Measurements from ENCODE around the gene PBX3. TPM values are rescaled to one million over a fixed set of nuclear protein-coding genes. Genes with fewer than 3 reads are reported as not detected.

The PBX3 gene
- total RNA-seq, 2 donors from 2014 or later = 15.1 to 21.1 TPM

DNA sequence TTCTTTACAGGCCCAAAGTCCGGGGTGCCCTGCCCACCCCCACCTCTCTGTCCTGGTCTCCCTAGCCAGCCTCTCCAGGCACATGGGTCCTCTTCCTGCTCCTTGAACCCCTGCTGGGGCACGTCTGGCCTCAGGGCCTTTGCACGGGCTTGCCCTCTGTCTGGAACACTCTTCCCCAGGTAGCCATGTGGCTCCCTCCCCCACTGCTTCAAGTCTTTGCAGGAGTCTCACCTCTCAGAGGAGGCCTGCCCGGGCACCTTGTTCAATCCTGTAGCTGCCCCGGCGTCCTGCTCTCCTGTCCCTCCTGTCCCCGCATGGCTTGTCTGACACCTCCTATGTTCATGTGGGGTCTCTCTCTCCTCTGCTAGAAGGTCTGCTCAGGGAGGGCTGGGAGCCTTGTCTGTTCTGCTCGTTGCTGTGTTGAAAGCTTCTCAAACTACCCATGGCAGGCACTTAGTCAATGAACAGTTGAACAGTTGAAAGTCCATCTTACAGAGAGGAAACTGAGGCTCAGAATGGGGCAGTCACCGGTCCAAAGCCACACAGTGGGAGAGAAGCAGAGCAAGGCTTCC, 241.4 kb downstream of the PBX3 start:
- Histone ChIP-seq H3K36me3 (no peaks in the 10 kb centered on the region), H3K4me1 (no peaks in the 10 kb centered on the region), H3K27ac (no peak overlapping the region), H3K27me3 (no peaks in the 10 kb centered on the region), H3K9ac (ENCODE audit: low read depth in 2 of 2, low read length in 2 of 2) (no peak overlapping the region), H3K4me3 (no peak overlapping the region), H3K9me3 (no peaks in the 10 kb centered on the region)
- TF ChIP-seq, protein P1, sequence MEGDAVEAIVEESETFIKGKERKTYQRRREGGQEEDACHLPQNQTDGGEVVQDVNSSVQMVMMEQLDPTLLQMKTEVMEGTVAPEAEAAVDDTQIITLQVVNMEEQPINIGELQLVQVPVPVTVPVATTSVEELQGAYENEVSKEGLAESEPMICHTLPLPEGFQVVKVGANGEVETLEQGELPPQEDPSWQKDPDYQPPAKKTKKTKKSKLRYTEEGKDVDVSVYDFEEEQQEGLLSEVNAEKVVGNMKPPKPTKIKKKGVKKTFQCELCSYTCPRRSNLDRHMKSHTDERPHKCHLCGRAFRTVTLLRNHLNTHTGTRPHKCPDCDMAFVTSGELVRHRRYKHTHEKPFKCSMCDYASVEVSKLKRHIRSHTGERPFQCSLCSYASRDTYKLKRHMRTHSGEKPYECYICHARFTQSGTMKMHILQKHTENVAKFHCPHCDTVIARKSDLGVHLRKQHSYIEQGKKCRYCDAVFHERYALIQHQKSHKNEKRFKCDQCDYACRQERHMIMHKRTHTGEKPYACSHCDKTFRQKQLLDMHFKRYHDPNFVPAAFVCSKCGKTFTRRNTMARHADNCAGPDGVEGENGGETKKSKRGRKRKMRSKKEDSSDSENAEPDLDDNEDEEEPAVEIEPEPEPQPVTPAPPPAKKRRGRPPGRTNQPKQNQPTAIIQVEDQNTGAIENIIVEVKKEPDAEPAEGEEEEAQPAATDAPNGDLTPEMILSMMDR (IDR thresholded peaks at IDR 0.05) = no peak
- intact Hi-C loops (cut with DNase I) = no loop called here
- no peak for DNase-seq

DNA sequence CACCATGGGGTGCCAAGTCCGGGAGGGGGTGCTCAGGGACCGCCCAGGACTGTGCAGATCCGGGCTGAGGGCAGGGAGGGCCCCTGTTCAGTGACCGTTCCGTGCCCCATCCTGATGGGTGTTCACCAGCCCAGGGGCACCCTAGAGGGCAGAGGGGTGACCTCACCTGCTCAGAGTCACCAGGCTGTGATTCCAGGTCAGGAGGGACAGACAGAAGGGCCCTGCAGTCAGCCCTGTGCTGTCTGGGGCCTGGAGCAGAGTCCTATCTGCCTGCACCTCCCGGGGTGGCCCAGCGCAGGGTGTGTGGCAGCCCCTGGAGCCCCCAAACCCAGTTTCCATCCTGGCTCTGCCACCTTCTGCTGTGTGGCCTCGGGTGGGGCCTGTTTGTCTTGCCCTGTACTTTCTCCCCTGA, 241.9 kb downstream of the PBX3 start:
- Histone ChIP-seq H3K36me3 (no peaks in the 10 kb centered on the region), H3K4me3 (no peak overlapping the region), H3K9ac (ENCODE audit: low read depth in 2 of 2, low read length in 2 of 2) (no peak overlapping the region), H3K27ac (no peak overlapping the region), H3K27me3 (no peaks in the 10 kb centered on the region), H3K4me1 (no peaks in the 10 kb centered on the region), H3K9me3 (no peaks in the 10 kb centered on the region)
- intact Hi-C loops (cut with DNase I) = no loop called here
- no peak for DNase-seq
- TF ChIP-seq, protein P1 (IDR thresholded peaks at IDR 0.05) = no peak

GRCh38 chr9:125989524-125990180, 242.5 kb downstream of the PBX3 start:
- no peak for DNase-seq

DNA sequence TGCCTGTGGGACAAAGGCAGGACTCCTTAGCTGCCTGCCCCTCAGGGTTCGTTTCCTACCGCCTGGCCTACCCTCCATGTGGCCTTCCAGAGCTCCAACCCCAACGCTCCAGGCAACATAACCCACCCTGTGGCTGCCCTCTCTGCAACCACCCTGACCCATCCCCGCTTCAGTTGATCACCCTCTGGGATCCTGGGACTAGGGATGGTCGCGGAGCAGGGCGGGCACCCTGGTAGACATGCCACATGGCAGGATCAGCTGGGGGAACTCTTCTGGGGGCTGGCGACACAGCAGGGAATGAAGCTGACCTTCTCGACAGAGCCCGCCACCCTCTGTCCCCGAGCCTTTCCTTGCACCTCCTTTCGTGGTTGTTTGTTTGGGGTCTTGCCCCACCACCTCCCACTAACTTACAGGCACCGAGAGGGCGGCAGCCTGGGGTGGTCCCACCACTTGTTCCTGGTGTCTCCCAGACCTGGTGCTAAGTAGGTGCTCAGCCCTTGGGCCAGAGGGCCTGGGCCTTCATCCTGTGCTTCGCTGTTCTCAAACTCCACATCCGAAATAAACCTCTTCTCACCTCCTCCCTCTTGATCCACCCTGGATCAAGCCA, 243.1 kb downstream of the PBX3 start:
- Histone ChIP-seq H3K4me1 (no peaks in the 10 kb centered on the region), H3K36me3 (no peaks in the 10 kb centered on the region), H3K4me3 (no peak overlapping the region), H3K9ac (ENCODE audit: low read depth in 2 of 2, low read length in 2 of 2) (no peak overlapping the region), H3K9me3 (no peaks in the 10 kb centered on the region), H3K27me3 (no peaks in the 10 kb centered on the region), H3K27ac (no peak overlapping the region)
- TF ChIP-seq, protein P1 (IDR thresholded peaks at IDR 0.05) = no peak
- intact Hi-C loops (cut with DNase I) = no loop called here
- DNase-seq = no peak

More at GRCh38 chr9:125989524-125990180, 242.5 kb downstream of the PBX3 start:
- no peak overlapping the region for H3K9ac ChIP-seq (ENCODE audit: low read depth in 2 of 2, low read length in 2 of 2)
- no peaks in the 10 kb centered on the region for H3K36me3 ChIP-seq
- H3K9me3 ChIP-seq = no peaks in the 10 kb centered on the region
- H3K27me3 ChIP-seq = no peaks in the 10 kb centered on the region
- H3K27ac ChIP-seq = no peak overlapping the region
- intact Hi-C loops (cut with DNase I) = no loop called here
- TF ChIP-seq, protein P1 (IDR thresholded peaks at IDR 0.05) = no peak
- no peaks in the 10 kb centered on the region for H3K4me1 ChIP-seq
- H3K4me3 ChIP-seq = no peak overlapping the region

DNA sequence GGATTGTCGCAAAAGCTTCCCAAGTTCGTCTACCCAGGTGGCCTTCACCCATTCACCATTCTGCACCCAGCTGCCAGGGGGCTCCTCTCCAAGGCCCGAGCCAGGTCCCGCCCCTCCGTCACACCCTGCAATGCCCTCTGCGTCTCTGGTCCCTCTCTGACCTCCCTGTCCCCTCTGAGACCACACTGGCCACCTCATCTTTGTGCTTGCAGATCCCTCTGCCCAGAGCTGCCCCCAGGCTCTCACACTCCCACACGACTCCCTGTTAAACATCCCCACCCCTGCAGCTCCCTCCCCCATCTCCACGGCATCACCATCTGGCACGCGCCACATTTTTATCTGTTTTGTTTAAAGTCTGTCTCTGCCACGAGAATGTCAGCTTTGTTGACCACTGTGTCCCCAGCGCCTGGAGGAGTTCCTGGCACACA, 243.6 kb downstream of the PBX3 start:
- H3K4me1 ChIP-seq = no peaks in the 10 kb centered on the region
- intact Hi-C loops (cut with DNase I) = no loop called here
- H3K9ac ChIP-seq (ENCODE audit: low read depth in 2 of 2, low read length in 2 of 2) = no peak overlapping the region
- H3K27ac ChIP-seq = no peak overlapping the region
- H3K9me3 ChIP-seq = no peaks in the 10 kb centered on the region
- H3K36me3 ChIP-seq = no peaks in the 10 kb centered on the region
- H3K4me3 ChIP-seq = no peak overlapping the region
- H3K27me3 ChIP-seq = no peaks in the 10 kb centered on the region
- no peak for DNase-seq
- TF ChIP-seq, protein P1 (IDR thresholded peaks at IDR 0.05) = no peak
